RWPE2 (cell line): ENCODE data around the gene TK2.

Experiments used
- ATAC-seq: fragments of 200-7000 bp; cut with Tn5 transposase; 3 replicates; pipeline ENCODE4 v1.9.1; 2021; ENCODE audit warnings: low read depth
- DNase-seq: peaks from one replicate; pipeline ENCODE4 v3.0.0-alpha.2; 2020; ENCODE audit warnings: low spot score
- H3K27ac ChIP-seq: fragments of 450-650 bp; 2 replicates; pipeline ENCODE4 v1.5.1; 2017; ENCODE audit warnings: mild to moderate bottlenecking; ENCODE audit not compliant: poor library complexity, severe bottlenecking
- H3K27me3 ChIP-seq: fragments of 250-450 bp; sonication (Bioruptor Pico); 2 replicates; pipeline ENCODE4 v1.5.1; 2021; ENCODE audit warnings: mild to moderate bottlenecking, moderate library complexity; ENCODE audit not compliant: insufficient read depth, poor library complexity, severe bottlenecking
- H3K36me3 ChIP-seq: fragments of 250-450 bp; sonication (Bioruptor Pico); 2 replicates; pipeline ENCODE4 v1.5.1; 2020; ENCODE audit warnings: low read depth, mild to moderate bottlenecking, moderate library complexity
- H3K4me1 ChIP-seq: fragments of 250-450 bp; sonication (Bioruptor Pico); 2 replicates; pipeline ENCODE4 v1.5.1; 2021; ENCODE audit warnings: mild to moderate bottlenecking, moderate library complexity; ENCODE audit not compliant: insufficient read depth, poor library complexity, severe bottlenecking
- H3K4me3 ChIP-seq: fragments of 250-450 bp; sonication (Bioruptor Pico); 2 replicates; pipeline ENCODE4 v1.5.1; 2021; ENCODE audit warnings: mild to moderate bottlenecking, moderate library complexity; ENCODE audit not compliant: severe bottlenecking
- H3K9me3 ChIP-seq: fragments of 250-450 bp; sonication (Bioruptor Pico); 2 replicates; pipeline ENCODE4 v1.5.1; 2021; ENCODE audit warnings: mild to moderate bottlenecking, moderate library complexity; ENCODE audit not compliant: severe bottlenecking
- TF ChIP-seq, protein P1 (sequence below): fragments of 450-650 bp; IDR thresholded peaks from one replicate; pipeline ENCODE4 v1.5.1; 2017; ENCODE audit warnings: mild to moderate bottlenecking, moderate library complexity; ENCODE audit not compliant: poor library complexity, severe bottlenecking

TK2 gene

DNA sequence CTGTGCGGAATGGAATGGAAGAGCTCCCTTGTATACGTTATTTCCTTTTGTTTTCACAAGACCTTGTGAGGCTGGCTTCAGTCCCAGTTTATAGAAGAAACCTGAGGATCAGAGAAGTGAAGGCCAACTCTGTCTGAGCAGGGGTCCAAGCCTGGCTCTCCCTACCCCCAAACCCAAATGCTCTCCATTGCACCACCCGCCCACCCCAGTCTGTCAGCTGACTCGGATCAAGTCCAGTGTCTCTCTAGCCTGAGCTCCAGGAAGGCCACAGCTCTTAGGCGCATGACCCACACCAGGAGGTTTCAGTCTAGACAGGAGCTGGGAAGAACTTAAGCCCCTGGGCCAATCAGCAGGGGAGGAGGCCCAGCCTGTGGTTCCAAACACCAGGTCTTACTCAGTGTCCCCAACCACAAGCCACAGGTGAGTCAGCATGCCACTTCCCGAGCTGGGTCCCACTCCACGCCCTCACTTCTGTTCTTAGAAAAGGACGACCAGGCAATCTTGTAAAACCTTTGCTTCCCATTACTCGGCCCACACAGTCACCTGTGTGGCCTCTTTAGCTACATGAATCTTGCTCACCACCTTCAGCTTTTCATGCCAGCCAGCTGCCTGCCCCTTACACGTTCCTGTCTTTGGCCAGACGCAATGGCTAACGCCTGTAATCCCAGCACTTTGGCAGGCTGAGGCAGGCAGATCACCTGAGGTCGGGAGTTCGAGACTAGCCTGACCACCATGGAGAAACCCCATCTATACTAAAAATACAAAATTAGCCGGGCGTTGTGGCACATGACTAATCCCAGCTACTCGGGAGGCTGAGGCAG, 27.8 kb downstream of the TK2 start:
- Histone ChIP-seq H3K4me1 (peaks cover 27% of the 10 kb centered on the region), H3K27ac (peak overlapping the region; percentile 74), H3K9me3 (no peaks in the 10 kb centered on the region), H3K27me3 (no peaks in the 10 kb centered on the region), H3K4me3 (no peak overlapping the region), H3K36me3 (peaks cover 18% of the 10 kb centered on the region)
- ATAC-seq = peak; percentile 77
- DNase-seq = no peak
- TF ChIP-seq, protein P1, sequence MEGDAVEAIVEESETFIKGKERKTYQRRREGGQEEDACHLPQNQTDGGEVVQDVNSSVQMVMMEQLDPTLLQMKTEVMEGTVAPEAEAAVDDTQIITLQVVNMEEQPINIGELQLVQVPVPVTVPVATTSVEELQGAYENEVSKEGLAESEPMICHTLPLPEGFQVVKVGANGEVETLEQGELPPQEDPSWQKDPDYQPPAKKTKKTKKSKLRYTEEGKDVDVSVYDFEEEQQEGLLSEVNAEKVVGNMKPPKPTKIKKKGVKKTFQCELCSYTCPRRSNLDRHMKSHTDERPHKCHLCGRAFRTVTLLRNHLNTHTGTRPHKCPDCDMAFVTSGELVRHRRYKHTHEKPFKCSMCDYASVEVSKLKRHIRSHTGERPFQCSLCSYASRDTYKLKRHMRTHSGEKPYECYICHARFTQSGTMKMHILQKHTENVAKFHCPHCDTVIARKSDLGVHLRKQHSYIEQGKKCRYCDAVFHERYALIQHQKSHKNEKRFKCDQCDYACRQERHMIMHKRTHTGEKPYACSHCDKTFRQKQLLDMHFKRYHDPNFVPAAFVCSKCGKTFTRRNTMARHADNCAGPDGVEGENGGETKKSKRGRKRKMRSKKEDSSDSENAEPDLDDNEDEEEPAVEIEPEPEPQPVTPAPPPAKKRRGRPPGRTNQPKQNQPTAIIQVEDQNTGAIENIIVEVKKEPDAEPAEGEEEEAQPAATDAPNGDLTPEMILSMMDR = no peak

DNA sequence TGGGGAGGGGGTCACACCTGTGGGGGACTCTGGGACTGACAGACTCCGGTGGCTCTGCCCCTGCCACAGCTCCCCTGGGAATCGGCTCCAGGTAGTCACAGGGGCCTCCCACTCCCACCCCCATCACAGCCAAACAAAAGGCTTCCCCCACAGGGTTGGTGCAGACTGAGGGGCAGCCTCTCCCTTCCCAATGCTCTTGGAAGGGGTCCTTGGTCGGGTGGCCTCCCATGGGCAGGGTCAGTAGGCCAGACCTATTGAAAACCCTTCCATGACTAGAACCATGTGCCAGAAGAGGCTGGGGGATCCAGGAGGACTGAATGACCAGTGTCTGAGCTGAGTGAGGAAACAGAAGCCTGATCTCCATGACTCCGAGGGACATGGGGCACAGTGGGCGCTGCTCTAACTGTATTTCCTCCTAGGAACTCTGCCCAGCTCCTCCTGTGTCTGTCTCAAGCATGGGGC, 28.6 kb downstream of the TK2 start:
- Histone ChIP-seq H3K36me3 (peaks cover 18% of the 10 kb centered on the region), H3K27me3 (no peaks in the 10 kb centered on the region), H3K4me1 (peaks cover 33% of the 10 kb centered on the region), H3K4me3 (no peak overlapping the region), H3K27ac (peak overlapping the region; percentile 74), H3K9me3 (no peaks in the 10 kb centered on the region)
- TF ChIP-seq, protein P1 = no peak
- ATAC-seq (no peak), DNase-seq (no peak)

GRCh38 chr16:66520406-66521170, 29.3 kb downstream of the TK2 start:
- ATAC-seq (no peak), DNase-seq (no peak)
- H3K4me1 ChIP-seq = peaks cover 36% of the 10 kb centered on the region
- H3K36me3 ChIP-seq = peaks cover 23% of the 10 kb centered on the region
- H3K9me3 ChIP-seq = no peaks in the 10 kb centered on the region
- H3K27me3 ChIP-seq = no peaks in the 10 kb centered on the region
- H3K4me3 ChIP-seq = no peak overlapping the region
- peak overlapping the region; percentile 74 for H3K27ac ChIP-seq
- TF ChIP-seq, protein P1 = no peak

DNA sequence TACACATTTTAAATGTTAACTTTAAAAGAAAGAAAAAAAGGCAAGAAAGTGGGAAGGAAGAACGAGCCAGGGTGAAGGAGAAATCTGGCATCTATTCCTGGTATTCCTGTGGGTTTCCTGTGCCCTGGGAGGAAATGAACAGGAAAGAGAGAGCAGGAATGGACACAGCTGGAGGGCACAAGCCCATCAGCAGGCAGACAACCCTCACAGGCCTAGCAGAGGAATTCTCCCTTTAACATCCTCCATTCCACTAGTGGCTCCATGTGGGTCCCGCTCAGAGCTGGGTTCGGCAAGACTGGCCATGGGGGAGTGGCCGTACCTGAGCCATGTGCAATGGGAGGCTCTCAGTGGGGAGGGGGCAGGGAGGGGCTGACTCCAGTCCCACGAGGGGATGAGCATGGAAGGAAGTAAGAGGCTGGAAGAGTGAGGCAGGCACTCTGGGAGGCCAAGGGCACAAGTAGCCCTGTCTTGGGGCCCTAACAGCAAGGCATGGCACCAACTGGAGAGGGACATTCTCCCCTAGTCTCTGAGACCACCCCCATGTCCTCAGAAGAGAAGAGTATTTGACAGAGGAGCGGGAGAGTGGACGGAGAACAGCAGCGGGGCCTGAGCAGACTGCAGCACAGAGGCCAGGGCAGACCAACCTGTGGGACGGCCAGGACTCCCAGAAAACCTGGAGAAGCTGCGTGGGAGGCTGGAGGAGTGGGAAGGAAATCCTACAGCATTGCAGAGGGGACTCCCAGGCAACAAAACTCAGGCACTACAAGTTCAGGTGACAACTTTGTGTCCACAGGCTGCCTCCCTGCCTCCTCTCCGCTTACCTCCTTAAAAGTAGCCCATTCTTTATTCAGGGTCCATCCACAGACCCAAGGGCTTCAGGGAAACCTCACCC, 30.2 kb downstream of the TK2 start:
- ATAC-seq (no peak), DNase-seq (no peak)
- Histone ChIP-seq H3K4me3 (no peak overlapping the region), H3K4me1 (peaks cover 36% of the 10 kb centered on the region), H3K36me3 (peaks cover 20% of the 10 kb centered on the region), H3K27ac (no peak overlapping the region), H3K9me3 (no peaks in the 10 kb centered on the region), H3K27me3 (no peaks in the 10 kb centered on the region)
- TF ChIP-seq, protein P1 = no peak
